CD4-positive, alpha-beta T cell treated with Interleukin-2 at 100 ng/mL for 4 hours (primary cell): Measurements from ENCODE around the gene COLEC12.
"Not testable (repeated sequence)": the region's sequence is repeated elsewhere in the genome, so short reads cannot be mapped to it uniquely, and the experiment has no call there.

Source experiments
- DNase-seq: peaks from one replicate; pipeline ENCODE4 v3.0.0-alpha.2; 2020; ENCODE audit warnings: low spot score

Gene COLEC12

DNA sequence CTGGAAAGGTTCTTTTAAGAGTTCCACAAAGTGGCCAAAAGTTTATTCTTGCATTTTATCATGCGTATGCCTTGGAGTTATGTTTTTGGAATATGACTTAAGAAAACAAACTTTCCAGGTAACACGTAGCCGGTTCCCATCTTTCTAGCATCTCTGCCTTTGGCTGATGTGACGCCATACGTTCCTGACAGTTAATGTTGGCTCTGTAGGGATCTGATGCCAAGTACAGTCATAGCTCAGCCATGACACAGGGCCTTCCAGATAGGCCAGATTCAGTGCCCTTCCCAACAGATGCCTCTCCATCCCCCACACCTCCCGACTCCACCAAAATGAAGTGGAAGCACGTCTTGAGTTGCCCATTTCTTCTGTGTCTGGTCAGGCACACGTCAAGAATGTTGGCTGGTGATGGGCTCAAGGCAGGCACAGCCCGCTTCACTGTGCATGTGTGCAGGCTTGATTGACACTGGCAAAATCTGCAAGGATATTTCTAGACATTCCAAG, 181.7 kb downstream of the COLEC12 start:
- DNase-seq, result no peak

DNA sequence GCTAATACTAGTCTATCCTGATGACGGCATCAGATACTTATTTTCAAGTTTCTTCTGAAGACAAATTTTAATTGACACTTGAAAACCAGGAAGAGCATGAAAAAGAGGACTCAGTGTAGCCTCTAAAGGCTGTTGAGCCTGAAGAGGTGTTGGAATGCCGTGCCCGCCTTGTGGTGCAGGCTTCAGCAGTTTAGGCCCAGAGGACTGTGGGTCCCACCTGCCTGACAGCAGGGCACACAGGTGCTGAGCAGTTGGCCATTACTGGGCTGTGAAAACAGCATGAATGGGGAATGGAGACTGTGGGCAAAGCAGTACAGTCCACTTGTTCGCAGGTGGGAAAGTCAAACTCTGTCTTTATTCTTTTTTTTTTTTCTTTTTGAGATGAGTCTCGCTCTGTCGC, 182.9 kb downstream of the COLEC12 start:
- no peak for DNase-seq

DNA sequence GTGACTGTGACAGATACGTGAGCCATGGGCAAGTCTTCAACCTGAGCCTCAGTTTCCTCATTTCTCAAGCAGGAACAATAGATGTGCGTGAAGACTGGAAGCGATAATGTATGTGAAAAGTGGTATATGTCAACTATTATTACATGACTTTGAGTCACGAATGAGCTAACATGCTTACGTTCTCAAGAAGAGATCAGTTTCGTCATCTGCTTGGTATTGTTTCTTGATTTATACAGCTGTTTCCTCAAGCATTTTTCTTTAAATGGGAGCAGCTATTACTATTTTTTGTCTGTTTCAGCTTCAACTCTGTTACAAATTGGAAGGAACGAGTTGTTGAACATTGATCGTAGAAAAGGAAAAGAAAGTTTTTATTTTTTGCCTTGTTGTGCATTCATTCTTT, 184.1 kb downstream of the COLEC12 start:
- no peak for DNase-seq

DNA sequence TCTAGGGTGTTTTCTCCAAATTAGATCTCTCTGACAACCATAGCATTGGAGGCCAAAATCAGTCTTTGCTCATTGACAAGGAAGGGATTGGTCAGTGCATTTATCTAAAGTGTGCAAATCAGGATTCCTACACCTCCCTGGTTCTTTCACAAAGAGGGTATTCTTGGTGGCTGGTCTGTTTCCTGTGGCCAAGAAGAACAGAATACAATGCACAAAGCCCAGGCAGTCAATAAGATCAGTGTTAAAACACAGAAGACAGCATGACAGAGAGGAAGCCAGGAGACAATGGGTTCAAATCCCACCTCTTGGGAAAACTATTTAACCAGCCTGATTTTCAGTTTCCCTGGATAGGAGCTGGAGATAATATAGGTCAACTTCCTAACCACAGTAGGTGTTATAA, 186.6 kb downstream of the COLEC12 start:
- DNase-seq, result no peak

DNA sequence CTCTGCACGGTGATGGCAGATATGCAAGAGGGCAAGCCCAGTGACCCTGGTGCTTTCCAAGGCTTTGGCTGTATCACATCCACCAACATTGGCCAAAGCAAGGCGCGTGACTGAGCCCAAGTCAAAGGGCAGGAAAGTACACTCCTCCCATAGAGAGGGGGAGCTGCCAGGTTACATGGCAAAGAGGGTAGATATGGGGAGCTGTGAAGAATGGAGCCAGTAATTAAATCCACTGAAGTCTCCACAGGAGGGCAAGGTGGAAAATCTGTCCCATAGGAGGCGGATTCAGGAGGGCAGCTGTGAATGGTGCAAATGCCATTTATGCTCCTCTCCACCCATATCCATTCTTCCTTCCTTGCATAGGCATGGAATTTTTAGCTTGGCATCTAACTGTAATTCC, 188.1 kb downstream of the COLEC12 start:
- no peak for DNase-seq

DNA sequence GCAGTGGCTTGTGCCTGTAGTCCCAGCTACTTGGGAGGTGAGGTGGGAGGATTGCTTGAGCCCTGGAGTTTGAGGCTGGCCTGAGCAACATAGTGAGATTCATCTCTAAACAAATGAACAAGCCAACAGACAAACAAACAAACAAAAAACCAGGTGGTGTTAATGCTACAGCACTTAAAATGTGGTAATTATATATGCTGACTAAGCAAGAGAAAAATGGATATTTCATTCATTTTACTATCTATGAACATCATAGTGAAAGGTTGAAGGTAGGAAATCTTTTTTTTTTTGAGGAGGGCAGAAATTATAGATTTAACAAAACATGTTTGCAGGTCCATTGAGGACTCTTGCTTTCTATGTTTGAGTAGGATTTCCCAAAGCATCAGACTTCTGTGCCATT, 190.5 kb downstream of the COLEC12 start:
- DNase-seq, result no peak

DNA sequence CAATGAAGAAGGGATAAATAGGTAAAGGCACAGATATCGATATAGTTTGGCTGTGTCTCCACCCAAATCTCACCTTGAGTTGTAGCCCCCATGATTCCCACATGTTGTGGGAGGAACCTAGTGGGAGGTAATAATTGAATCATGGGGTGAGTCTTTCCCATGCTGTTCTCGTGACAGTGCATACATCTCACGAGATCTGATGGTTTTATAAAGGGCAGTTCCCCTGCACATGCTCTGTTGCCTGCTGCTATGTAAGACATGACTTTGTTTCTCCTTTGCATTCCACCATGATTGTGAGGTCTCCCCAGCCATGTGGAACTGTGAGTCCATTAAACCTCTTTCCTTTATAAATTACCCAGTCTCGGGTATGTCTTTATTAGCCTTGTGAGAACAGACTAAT, 192.4 kb downstream of the COLEC12 start:
- DNase-seq, result not testable (repeated sequence)

DNA sequence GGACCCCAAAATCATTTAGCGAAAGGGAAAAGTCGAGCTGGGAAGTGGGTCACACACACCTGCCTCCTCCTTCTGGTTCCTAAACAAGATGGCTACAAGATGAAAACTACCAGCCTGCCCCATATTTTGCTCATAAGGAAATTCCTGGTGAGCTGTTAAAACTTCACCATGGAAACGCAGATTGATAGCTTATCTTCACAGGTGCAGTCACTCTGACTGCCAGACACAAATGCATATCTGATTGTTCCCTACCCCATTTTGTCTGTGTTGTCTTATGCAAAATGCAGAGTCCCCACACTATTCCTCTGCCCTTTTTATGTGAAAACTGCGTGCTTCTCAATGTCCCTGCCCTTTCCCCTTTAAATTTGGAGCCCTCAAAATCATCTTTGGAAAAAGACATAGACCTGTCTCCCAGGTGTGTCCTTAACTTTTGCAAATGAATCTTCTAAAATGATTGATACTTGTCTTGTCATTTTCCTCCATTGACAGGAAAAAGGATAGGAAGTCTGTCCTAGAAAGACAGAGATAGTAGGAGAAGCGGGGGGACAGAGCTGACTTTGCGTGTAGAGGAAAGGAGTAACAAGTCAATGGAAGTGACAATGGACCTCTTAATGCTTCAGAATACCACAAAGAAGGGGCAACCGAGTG, 193.8 kb downstream of the COLEC12 start:
- DNase-seq, result no peak

DNA sequence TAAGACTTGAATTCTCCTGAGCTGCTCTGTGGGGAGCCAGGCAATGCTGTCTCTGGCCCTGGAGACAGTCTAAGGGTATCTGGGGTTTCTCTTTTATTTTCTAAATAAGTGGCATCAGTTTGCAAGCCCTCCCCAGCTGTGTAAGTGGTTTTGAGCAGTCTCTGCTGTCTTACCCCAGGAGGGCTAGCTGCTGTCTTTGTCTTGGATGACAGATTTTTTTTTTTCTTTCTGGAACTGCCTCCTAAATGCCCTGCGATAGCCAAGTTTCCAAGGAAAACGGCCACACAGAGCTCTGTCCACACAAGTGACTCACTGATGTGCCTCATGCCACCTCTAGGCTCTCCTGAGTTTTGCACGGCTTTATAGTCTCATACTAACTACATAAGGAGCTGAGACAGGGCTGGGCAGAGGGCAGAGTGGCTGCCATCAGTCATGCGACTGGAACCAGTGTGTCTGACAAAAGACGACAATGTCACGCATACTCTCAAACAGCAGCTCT, 195.4 kb downstream of the COLEC12 start:
- DNase-seq, result no peak

DNA sequence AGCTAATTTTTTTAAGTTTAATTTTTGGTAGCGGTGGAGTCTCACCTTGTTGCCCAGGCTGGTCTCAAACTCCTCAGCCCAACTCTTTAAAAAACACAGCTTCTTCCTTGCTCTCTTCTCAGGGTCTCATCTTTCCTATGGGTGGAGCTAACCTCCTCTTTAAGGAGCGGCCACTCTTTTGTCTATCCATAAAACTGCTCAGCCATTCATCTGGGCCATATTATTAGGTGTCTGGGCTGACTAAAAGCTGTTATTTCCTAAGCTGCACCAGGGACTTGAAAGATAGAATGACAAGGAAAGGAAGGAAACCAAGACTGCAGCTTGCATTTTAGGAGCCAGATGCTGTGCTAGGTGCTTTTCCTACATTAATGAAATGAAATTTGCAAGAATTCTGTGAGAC, 196.9 kb downstream of the COLEC12 start:
- no peak for DNase-seq

DNA sequence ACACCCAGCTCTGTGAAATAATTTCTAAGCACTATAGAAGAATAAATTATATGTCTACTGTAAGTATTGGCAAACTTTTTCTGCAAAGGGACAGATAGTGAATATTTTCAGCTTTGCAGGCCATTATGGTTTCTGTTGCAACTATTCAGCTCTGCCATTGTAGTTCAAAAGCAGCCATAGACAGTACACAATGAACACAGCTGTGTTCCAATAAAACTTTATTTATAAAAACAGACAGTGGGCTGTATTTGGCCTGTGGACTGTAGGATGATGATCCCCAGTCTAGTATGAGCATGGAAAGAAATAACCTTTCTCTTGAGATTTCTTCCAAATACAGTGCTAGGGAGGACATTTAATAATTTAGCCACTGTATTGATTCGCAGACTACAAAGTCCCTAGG, 197.5 kb downstream of the COLEC12 start:
- no peak for DNase-seq

DNA sequence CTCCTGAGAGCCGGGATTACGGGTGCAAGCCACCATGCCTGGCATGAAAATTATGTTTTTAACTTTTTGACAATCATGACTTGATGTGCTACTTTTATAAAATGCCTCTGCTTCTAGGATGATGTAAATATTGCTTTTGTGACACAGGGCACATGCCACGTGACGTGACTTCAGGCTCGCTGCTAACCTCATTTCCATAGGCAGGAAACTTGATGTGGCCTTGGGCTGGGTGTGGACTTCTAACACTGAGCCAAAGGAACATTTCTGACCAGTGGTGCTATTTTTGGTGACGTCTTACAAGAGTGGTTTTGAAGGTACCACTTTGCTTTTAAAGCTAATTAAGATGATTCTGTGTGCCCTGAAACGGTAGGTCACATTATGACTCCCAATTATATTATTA, 198.4 kb downstream of the COLEC12 start:
- no peak for DNase-seq

DNA sequence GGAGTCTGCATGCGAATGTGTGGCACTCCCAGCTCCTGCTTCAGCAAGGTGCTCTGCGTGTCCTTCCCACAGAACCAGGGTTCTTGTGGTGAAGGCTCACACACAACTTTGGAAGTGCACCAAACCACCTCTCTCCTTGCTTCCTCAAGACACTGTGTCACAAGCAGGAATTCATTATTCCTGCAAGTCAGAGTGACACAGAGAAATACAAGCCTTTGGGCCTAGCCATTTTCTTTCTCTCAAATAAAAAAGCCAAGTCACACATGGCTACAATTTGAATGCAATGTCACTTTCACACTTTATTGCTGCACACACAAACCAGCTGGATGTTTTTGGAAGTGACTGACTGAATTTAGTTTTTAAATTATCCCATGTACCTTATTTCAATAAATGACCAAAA, 202.6 kb downstream of the COLEC12 start:
- DNase-seq, result no peak

DNA sequence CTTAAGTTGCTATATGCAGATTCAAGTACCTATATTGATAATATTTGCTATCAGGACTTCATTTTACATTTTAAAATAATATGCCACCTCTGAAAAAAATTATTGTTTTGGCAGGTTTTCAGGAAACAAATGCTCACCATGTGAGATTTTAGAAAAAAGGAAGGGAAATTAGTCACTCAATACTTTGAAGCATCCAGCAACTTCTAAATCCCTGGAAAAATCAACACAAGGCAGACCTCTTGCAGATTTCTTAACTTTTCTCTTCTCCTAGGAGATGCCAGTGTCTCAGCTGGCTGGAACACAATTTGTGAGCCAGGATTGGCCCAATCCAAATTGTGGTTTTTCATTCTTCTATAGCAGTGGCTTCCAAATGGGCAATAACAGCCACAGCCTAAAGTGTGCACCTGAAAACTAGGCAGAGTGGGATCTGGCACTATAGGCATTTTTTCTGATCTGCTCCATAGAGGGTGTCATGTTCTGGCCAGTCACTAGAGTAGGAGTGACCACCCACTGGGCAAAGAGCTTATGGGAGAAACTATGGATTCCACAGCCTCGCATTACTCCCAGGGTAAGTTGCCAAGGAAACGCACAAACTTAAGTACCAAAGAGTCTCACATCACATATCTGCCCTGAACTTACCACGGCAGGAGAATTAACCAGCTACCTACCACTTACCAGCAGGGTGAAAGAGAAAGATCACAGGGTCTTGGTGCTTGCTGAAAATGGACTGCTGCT, 204.6 kb downstream of the COLEC12 start:
- DNase-seq, result no peak

DNA sequence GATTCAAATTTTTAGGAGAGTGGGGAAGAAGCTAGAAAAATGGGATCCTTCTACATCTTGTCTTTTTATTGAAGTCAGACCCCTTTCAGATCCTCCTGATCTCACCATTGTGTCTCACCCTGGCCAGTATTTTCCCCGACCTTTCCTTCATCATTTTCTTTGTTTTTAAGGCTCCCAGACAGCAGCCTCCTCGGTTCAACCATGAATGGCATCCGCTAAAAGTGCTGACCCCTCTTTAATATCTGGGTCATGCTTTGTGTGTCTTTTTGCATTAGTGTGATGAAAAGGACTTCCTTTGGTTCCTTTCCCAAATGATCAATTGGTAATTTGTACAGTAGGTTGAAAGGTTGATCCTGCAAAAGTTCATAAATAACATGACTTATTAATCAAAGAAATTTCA, 205.9 kb downstream of the COLEC12 start:
- DNase-seq, result no peak

DNA sequence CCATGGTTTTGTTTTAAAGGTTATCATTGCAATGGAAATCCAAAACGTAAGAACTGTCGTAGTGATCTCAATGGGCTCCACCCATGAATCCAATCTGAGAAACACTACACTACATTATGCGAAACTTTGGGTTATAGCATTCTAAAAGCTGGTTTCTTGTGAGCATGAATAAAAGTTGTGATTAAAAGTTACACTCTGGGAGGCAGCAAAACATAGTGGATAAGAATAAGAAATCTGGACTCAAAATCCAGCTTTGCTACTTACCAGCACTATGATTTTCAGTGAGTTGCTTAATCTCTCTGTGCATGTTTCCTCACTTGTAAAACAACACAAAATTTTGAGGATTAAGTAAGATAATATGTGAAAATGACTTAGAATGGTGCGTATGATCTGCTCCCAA, 207.0 kb downstream of the COLEC12 start:
- DNase-seq, result no peak

DNA sequence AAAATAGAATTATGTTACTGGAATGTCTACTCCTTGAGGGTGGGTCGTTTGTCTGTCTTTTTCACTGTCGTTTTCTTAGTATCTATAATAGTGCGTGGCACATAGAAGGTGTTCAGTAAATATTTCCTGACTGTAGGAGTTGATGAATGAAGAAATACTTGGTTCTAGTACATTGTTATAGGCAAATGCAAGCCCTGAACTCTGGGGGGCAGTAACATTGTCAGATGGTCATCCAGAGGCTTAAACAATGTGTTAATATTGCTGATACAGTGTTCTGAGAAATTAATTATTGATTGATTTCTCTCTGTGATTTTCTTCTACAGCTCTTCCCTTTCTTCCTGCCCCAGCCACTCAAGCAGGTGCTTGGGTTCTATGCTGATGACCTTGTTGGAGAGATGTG, 208.2 kb downstream of the COLEC12 start:
- no peak for DNase-seq

DNA sequence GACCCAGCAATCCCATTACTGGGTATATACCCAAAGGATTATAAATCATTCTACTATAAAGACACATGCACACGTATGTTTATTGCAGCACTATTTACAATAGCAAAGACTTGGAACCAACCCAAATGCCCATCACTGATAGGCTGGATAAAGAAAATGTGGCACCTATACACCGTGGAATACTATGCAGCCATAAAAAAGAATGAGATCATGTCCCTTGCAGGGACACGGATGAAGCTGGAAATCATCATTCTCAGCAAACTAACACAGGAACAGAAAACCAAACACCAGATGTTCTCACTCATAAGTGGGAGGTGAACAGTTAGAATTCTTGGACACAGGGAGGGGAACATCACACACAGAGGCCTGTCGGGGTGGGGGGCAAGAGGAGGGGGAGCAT, 210.5 kb downstream of the COLEC12 start:
- DNase-seq, result not testable (repeated sequence)

DNA sequence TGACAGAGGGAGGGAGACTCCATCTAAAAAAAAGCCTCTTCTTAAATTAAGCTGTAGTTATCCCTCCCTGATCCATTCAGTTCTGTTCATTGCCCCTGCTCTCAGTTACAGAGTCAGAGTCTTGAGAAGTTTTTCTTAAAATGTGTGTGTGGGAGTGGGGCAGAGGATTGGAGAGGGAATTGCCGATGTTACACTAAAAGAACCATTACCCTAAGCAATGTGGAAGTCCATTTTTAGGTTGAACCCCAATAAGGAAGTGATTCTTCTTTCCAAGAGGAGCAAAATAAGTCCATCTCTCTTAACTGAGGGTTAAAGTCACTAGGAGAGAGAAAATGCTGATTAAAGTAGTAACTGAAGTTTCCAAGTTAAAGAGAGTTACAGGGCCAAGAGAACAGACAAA, 211.5 kb downstream of the COLEC12 start:
- DNase-seq, result no peak

DNA sequence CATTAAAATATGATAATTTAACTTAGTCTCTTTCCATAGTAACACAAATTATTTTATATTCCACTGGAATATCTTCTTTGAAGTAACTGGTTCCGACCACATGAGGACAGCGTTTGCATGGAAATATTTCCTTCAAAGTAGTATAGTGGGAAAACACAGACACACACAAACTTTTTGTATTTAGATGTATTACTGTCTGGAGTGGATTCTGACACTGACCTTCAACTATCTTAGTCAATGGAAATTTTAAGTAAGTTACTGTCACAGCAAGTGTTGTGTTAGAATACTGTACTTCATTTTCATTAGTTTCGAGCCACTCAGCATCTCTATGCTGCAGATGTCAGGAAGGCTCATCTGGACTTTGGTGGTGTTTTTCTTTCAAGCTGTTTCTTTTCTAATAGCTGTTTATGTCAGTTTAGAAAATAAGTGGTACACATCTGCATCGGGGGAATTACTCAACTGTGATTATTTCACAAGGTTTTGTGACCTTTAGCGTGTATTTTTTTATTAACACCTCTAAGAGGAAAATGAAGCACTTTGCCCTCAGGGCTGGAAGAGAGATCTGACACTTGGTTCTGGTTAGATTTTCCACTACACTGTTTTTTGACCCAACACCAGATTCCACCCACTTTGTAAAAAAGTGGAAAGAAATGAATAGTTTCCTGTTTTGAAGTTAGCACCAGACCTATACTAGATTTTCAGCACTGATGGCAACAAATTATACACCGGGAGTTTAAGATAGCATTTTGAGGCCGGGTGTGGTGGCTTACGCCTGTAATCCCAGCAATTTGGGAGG, 213.8 kb downstream of the COLEC12 start:
- no peak for DNase-seq

DNA sequence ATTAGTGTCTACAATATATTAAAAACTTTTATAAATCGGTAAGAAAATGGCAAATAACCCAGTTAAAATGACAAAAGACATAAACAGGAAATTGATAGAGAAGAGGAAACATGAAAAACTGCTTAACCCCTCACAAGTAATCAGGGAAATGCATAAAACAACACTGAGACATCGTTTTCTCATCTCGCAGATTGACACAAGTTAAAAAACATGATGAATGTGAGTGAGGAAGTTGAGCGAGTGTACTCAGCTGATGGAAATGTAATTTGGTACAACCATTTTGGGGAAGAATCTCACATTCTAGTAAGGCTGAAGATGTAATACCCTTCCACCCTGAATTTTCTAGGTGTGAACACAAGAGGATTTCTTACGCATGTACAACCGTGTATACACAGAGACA, 214.7 kb downstream of the COLEC12 start:
- no peak for DNase-seq

DNA sequence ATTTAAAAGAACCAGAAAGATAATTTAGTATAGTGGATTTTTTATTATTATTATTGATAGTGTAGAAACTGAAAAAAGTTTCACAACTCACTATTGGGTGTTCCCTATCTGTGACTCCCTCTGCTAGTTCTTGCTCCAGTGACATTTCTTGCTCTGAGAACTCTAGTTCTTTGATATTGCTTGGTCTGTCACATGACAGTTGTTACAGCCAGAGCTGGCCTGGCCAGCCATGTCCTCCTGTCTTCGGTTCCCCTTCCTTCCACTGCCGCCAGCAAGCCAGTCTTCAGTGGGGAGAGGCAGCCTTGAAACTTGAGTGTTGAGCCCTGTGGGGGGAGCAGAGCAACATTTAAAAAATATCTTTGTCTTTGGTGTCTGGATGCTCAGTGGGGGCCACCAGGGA, 225.0 kb downstream of the COLEC12 start:
- no peak for DNase-seq

DNA sequence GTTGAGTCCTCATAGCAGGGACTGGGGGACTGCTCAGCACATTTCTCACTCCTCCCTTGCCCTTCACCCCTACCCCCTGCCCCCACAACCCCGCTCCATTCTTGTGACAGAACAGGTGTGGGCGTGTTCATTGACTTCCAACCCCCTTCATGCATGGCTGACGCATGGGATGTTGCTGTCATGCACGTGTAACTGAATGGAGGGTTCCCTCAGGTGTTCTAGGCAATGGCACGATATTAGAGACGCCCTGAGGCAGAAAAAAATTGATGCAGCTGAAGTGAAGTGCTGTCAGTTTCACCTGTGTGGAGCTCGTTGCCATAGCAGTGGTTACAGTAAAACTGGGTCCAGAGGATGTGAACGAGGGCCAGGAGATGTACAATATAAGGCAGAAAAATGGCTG, 226.2 kb downstream of the COLEC12 start:
- DNase-seq, result no peak
